ENCODE results near the gene KCNN1. TPM values are rescaled to one million over a fixed set of nuclear protein-coding genes. Genes with fewer than 3 reads are reported as not detected.
A peak's percentile ranks its signal among the peaks of the same experiment; 100 is the strongest.

KCNN1 gene
- total RNA-seq, 4 donors from 2014 or later: 1.9 TPM; not detected in 3

DNA sequence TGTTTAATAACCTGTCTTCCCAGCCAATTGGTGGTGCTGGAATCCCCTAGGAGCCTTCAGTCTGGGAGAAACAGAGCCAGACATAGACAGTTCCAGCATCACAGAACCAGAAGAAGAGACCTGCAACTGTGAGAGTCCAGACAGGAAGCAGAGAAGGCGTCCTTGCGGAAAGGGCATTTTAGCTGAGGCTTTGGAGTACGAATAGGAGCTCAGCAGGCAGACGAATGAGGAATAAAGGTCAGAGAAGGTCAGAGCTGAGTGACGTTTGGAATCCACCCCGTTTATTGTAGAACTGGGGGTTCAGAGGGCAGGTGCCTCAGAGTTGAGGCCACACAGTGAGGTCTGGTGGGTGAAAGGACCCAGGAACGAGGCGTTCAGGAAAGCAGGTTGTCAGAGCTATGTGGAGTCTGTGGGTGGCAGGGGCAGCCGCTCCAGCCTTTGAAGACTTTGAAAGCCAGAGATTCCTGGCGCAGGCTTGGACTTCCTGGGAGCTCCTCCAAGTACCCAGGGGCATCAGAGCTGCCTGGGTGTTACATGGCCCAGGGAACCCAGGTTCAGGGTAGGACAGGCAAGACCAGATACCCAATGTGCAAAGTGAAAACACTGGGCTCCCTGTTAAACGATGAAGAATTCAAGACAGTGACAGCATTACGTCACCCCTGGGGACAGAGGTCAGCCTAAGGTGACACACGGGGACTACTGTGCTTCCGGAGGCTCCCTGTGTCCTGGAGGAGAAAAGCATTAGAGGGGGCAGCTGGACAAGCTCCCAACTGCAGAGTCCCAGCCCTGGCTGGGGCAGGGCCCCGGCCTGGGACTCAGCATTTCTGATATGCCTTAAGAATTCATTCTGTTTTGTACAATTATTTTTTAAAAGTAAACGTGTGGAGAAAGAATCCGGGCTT, 46.6 kb downstream of the KCNN1 start:
- Histone ChIP-seq H3K9me3 (no peaks in the 10 kb centered on the region), H3K27me3 (no peaks in the 10 kb centered on the region), H3K36me3 (no peaks in the 10 kb centered on the region), H3K4me1 (peaks cover 0 to 2% of the 10 kb centered on the region in 2 donors), H3K4me3 (no peak overlapping the region), H3K27ac (no peak overlapping the region)
- DNase-seq: no peak
- TF ChIP-seq, protein P1, sequence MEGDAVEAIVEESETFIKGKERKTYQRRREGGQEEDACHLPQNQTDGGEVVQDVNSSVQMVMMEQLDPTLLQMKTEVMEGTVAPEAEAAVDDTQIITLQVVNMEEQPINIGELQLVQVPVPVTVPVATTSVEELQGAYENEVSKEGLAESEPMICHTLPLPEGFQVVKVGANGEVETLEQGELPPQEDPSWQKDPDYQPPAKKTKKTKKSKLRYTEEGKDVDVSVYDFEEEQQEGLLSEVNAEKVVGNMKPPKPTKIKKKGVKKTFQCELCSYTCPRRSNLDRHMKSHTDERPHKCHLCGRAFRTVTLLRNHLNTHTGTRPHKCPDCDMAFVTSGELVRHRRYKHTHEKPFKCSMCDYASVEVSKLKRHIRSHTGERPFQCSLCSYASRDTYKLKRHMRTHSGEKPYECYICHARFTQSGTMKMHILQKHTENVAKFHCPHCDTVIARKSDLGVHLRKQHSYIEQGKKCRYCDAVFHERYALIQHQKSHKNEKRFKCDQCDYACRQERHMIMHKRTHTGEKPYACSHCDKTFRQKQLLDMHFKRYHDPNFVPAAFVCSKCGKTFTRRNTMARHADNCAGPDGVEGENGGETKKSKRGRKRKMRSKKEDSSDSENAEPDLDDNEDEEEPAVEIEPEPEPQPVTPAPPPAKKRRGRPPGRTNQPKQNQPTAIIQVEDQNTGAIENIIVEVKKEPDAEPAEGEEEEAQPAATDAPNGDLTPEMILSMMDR (IDR thresholded peaks at IDR 0.05): no peak
- TF ChIP-seq POLR2A (IDR thresholded peaks at IDR 0.05): no peak
- intact Hi-C loops (cut with DNase I; ENCODE audit: low total_unique reads): no loop called here

DNA sequence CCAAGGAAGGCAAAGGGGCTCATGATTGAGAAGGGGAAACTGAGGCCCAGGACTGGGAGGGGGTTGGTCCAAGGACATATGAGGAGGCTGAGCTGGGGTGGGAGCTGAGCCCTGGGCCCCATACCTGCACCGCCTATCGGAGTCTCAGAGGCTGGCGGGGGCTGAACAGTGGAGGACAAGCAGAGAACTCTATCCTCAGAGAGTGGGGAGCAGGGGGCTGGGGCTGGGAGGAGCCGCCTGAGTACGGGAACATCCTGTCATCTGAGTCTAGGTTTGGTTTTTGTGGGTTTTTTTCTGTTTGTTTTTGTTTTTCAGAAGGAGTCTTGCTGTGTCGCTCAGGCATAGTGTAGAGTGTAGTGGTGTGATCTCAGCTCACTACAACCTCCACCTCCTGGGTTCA, 47.3 kb downstream of the KCNN1 start:
- TF ChIP-seq, protein P1 (IDR thresholded peaks at IDR 0.05): no peak
- no peak for TF ChIP-seq POLR2A (IDR thresholded peaks at IDR 0.05)
- Histone ChIP-seq H3K4me1 (no peaks in the 10 kb centered on the region), H3K27ac (peak overlapping the region in 1 of 2 donors; percentile 27), H3K36me3 (no peaks in the 10 kb centered on the region), H3K9me3 (no peaks in the 10 kb centered on the region), H3K27me3 (no peaks in the 10 kb centered on the region), H3K4me3 (no peak overlapping the region)
- intact Hi-C loops (cut with DNase I; ENCODE audit: low total_unique reads): no loop called here
- no peak for DNase-seq

DNA sequence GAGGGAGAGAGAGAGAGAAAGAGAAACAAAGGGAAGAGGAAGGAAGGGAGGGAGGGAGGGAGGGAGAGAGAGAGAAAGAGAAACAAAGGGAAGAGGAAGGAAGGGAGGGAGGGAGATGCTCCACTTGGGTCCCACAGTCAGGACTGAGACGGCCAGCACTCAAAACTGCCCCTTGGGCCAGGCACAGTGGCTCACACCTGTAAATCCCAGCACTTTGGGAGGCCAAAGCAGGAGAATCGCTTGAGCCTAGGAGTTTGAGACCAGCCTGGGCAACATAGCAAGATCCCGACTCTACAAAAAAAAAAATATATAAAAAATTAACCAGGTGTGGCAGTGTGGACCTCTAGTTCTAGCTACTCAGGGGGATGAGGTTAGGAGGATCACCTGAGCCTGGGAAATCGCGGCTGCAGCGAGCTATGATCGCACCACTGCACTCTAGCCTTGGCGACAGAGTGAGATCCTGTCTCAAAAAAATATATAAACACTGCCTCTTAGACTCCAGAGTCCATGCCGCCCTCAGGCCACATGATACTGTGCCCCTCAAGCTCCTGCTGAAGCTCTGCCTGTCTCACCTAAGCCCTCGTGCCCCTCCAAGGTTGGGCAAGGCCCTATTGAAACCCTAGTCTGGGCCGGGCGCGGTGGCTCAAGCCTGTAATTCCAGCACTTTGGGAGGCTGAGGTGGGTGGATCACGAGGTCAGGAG, 49.5 kb downstream of the KCNN1 start:
- intact Hi-C loops (cut with DNase I; ENCODE audit: low total_unique reads): no loop called here
- Histone ChIP-seq H3K36me3 (no peaks in the 10 kb centered on the region), H3K4me1 (peaks cover 0 to 16% of the 10 kb centered on the region in 2 donors), H3K4me3 (no peak overlapping the region), H3K27me3 (no peaks in the 10 kb centered on the region), H3K9me3 (no peaks in the 10 kb centered on the region), H3K27ac (peak overlapping the region; percentile 40 to 70)
- no peak for DNase-seq
- no peak for TF ChIP-seq POLR2A (IDR thresholded peaks at IDR 0.05)
- TF ChIP-seq, protein P1 (IDR thresholded peaks at IDR 0.05): no peak

DNA sequence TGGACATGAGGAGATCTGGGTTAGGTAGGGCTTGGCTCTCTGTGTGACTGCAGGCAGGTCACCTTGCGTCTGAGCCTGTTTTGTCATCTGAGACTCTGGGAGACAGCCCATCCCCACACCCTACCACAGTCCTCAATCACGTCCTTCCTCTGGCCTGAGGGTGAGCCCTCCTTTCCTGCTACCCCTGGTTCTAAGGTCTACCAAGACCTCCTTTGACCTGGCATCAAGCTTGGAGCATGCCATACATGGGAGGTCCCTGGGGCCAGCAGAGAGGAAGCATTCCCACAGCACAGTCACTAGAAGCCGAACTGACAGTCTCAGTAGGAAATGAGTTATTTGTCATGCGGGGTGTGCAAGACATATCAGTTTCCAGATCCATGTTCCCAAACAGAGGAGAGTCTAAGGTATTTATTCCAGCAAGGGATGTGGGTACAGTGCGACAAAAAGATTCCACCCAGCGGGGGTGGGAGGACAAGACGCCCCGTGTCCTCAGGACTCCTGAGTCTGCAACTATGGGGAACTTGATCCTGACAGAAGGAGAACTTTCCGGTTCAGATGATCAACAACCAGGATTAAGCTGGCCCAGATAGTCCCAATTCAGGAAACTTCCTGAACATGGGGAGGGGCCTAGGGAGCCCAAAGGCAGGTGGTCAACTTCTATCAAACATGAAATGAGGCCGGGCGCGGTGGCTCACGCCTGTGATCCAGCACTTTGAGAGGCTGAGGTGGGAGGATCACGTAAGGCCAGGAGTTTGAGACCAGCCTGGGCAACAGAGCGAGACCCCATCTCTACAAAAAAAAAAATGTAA, 50.6 kb downstream of the KCNN1 start:
- peaks cover 0 to 21% of the 10 kb centered on the region in 2 donors for H3K4me1 ChIP-seq
- TF ChIP-seq, protein P1 (IDR thresholded peaks at IDR 0.05): no peak
- TF ChIP-seq POLR2A (IDR thresholded peaks at IDR 0.05): no peak
- intact Hi-C loops (cut with DNase I; ENCODE audit: low total_unique reads): no loop called here

More for the DNA sequence above, 50.6 kb downstream of the KCNN1 start:
- Histone ChIP-seq H3K27me3 (no peaks in the 10 kb centered on the region), H3K4me3 (no peak overlapping the region), H3K9me3 (no peaks in the 10 kb centered on the region), H3K36me3 (no peaks in the 10 kb centered on the region), H3K27ac (peak overlapping the region; percentile 40 to 70)
- no peak for DNase-seq

Data from uterus (tissue), 4 donors.